ENCODE data around the gene SERPINA3. TPM values are rescaled to one million over a fixed set of nuclear protein-coding genes. Genes with fewer than 3 reads are reported as not detected.

SERPINA3 gene
- total RNA-seq, 1 experiment from 2014 or later: not detected

DNA sequence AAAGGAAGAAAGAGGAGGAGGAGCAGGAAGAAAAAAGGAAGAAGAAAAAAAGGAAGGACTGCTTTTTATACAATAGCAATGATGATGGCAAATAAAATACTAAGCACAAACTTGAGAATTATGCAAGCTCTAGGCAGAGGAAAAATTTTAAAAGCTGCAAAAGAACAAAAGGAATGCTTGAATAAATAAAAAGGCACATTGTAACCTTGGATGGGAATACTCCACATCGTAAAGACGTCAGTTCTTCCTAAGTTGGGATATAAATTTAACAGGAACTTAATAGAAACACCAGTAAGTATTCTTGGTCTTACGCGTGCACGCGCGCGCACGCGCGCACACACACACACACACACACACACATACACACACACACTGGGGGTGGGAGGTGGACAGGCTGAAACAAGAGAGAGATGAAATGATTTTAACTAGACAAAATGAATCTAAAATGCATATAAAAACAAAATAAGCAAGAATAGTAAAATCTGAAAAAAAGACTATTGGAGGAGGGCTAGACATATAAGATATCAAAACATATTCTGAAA lies 43.0 kb downstream of the SERPINA3 start:
- no peak for DNase-seq (ENCODE audit: low read depth)

DNA sequence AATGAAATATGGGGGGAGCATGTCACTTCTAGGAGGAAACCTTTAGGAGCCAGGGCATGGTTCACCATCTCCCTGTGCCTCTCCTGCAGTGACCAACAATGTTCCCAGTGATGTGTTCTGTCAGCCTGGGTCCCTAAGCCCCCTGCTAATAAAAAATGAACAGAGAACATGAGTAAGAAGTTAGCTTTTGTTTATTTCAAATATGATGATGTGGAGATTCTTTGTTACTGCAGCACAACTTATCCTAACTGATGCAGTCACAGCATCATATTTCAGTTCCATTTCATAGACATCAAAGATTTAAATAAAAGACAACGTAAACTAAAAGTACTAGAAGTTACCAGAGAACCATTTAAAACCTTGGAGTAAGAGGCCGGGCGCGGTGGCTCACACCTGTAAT lies 43.9 kb downstream of the SERPINA3 start:
- DNase-seq (ENCODE audit: low read depth): no peak

DNA sequence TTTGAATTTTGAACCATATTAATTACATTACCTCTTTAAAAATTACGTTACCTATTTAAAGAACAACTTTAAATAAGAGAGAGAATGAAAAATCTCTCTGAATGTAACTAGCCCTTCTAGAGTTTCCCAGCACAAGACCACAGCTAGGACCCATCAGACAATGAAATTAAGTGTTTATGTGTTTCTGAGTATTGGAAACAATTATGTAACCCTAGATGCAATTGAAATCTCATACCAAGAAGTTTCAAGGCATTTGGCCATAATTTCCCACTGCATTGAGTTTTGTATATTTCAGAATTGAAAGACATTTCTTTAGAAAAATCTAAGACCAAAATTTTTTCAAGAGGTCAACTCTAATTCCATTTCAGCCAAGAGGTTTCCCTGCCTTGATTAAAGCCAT lies 47.1 kb downstream of the SERPINA3 start:
- no peak for DNase-seq (ENCODE audit: low read depth)

DNA sequence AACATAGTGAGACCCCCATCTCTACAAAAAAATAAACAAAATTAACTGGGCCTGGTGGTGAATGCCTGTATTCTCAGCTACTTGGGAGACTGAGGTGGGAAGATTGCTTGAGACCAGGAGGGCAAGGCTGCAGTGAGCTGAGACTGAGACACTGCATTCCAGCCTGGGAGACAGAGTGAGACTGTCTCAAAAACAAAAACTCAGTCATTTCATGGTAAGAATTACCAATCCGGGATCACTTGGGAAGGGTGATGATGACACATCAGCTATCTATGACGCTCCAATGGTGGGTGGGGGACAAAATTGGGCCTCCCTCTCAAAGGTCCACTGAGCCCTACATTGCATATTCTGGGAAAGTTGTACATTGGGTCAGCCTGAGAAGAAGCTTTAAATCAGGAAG lies 47.7 kb downstream of the SERPINA3 start:
- no peak for DNase-seq (ENCODE audit: low read depth)

DNA sequence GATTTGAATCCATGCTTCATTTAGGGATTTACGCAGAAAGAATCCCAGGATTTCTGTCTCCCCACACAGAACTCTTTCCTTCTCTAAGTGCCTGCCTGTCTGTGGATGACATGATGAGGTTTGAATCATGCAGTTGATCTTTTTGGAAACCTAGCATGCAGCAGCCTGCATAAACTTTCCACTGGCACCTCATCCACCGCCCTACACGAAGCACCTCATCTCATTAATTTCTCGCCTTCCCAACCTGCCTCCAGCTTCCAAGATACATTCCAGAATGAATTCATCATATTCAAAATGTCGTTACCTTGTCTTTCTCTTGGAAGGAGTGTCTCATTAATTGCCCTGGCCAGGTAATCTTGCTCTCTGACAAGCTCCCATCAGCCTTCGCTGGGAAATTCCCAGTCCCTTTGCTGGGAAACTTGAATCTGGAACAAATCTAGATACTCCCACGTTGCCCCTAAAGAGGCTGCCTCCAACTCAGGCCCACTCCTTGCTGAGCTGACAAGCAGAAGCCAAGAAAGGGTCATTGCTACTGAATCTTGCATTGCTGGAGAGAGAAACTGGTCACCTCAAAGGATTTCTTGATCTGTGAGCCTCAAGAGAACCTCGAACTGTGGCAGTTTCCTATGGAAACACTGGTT lies 48.2 kb downstream of the SERPINA3 start:
- no peak for DNase-seq (ENCODE audit: low read depth)

DNA sequence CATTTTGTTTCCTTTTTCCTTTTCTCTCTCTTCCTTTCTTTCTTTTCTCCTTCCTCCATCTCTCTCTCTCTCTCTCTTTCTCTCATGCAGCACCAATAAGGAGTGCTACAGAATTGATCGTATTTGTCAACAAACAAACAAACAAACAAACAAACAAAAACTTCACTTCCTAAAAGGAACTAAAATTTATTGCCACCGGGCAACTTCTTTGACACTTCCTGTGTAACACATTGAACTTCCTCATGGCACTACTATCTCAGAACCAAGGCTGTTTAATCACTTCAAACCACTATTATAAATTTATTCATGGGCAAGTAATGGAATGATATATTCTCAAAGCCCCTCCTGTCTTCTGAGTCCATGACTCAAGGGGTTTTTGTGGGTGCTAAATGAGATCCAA lies 51.3 kb downstream of the SERPINA3 start:
- no peak for DNase-seq (ENCODE audit: low read depth)

DNA sequence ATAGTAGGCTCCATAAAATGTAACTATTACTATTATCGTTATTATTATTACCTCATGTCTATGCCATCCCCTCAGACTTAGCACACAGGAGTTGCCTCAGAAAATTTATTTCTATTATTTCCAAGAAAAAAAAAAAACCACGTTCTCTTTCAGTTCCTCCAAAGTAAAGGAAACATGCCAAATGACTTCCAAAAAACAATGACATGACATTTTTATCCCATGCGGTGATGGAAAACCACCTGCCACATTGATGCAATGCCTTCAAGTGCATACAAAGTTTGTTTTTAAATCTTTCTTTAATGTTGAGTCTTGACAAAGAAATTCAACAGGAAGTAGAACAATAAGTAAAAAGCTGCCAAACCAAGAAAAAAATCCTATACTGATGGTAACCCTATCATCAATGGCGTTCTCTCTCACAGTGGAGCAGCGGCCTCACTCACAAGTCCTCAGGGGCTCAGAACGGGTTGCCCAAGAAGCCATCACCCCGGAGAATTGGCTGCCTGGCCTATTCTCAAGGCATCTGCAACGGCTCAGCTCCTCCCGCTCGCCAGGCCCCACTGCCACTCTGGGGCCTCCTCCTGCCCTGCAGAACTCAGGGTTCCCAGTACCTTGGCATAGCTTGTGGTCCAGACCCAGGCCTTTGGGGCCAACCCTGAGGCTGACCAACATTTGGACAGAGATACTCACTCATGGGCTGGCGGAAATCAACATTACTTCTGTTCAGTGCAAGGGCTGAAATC lies 51.9 kb downstream of the SERPINA3 start:
- no peak for DNase-seq (ENCODE audit: low read depth)

DNA sequence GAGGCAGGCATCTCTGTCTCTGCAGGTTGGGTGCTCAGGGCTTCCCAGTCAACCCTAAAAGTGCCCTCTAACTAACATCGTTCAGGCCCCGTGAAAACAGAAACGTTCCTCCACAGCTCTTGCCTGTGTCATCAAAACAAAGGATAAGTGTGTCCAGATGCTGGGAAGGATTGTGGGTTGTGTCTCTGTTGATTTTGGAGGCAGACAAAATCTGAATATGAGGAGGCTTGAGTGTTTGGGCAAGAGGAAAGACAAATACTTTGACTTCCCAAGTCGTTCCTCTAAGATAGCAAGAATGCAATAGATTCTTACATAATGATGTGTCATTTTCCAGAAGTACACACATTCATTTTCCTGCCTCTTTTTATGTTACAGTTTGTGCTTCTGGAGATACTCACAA lies 52.9 kb downstream of the SERPINA3 start:
- peak; percentile 66 for DNase-seq (ENCODE audit: low read depth)

DNA sequence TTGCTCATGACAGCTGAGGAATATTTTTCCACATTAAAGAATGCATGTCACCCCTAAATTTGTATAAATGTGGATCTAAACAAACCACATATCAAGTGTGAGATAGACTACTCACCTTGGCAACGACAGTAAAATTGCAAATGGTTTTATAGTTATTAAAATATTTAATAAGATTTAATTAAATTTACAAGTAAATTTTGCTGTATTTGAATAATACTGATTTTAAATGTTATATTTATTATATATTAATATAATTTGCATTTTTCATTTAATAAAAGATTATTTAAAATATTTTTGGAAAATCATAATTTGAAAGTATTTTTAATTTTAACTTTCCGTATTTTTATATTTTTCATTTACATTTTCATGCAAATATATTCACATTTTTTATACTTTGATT lies 53.4 kb downstream of the SERPINA3 start:
- no peak for DNase-seq (ENCODE audit: low read depth)

DNA sequence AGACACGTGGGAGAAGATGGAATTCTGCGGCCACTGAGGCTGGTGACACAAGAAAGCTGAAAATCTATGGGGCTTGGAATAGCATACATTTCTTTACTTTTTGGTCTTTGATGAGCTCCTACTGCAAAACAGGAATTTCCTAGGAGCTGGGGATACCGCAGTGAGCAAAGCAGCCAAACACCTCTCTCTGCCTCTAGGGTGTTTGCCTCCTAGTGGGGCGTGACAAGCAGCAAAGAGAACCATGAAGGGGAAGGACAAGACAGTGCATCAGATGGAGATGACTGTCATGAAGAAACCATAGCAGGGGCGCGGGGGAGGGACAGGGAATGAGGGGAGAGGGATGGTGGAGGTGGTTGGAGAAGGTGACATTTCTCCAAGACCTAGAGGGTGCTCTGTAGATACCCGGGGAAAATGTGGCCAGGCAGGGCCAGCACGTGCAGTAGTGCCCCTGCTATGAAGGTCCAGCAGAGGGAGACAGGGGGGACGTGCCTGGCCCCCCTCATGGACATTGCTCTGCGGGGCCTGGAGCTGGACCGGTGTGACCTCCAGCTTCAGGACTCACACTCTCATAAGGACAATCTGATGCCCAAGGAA lies 58.6 kb downstream of the SERPINA3 start:
- DNase-seq (ENCODE audit: low read depth): no peak

DNA sequence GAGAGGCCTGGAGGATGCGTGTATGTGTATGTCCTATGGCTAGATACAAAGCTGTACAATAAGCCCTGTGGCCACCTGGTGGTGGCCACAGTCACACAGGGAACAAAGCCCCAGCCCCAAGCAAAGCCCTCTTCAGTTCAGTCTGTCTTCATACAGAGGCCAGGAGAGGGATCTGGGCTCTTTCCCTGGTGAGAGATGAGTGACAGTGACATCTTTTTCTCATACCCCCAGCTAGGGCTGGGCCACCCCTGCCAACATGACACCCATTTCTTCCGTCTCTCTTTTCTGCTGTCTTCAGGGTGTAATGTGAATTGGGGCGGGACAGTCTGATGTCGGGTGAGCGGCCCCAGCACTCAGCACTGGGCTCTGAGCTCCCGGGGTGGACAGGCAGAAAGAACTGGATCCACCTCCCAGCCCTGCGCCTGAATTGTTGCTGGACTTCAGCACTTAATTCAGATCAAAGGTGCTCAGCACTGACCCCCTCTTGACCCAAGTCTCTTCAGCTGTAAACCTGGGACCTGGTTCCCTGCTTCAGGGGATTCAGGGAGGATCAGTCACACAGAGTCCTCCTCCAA lies 59.8 kb downstream of the SERPINA3 start:
- no peak for DNase-seq (ENCODE audit: low read depth)

DNA sequence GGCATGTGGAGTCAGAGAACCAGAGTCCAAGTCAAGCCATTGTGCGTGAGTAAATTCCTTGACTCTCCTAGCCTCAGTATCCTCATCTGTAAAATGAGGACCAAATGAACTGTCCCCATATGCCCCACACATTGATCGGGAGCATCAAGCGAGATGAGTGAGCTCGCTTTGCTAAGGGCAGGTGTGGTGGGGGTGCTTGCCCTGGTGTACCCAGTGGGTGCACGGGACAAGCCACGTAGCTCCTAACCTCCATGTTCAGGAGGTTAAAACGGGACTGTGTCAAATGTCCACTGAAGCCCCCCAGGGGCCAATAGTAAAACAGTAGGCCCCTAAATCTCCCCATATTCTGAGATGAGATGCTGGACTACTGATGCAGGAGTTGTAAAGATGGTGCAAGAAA lies 60.9 kb downstream of the SERPINA3 start:
- no peak for DNase-seq (ENCODE audit: low read depth)

Other genes with a start within 250 kb of the SERPINA3 start
- not detected in 2 replicates for gene SERPINA2, start 245.7 kb upstream of the SERPINA3 start, total RNA-seq (2014; rRNA removed; shearing (Covaris generic))
- gene SERPINA1, start 223.8 kb upstream of the SERPINA3 start, total RNA-seq (2014; rRNA removed; shearing (Covaris generic)): 26.1 and 30.8 TPM in 2 replicates
- gene SERPINA11, start 159.6 kb upstream of the SERPINA3 start, total RNA-seq (2014; rRNA removed; shearing (Covaris generic)): not detected in 2 replicates
- gene SERPINA9, start 136.2 kb upstream of the SERPINA3 start, total RNA-seq (2014; rRNA removed; shearing (Covaris generic)): 0.11 TPM in 1 of 2 replicates, not detected in the other
- gene SERPINA12, start 102.9 kb upstream of the SERPINA3 start, total RNA-seq (2014; rRNA removed; shearing (Covaris generic)): not detected in 2 replicates
- not detected in 2 replicates for gene SERPINA4, start 50.9 kb upstream of the SERPINA3 start, total RNA-seq (2014; rRNA removed; shearing (Covaris generic))
- gene SERPINA5, start 31.0 kb upstream of the SERPINA3 start, total RNA-seq (2014; rRNA removed; shearing (Covaris generic)): 0.17 and 0.33 TPM in 2 replicates
- 6.2 and 11.0 TPM in 2 replicates for gene GSC, start 157.7 kb downstream of the SERPINA3 start, total RNA-seq (2014; rRNA removed; shearing (Covaris generic))